ENCODE data around the gene TIGD6.

The TIGD6 gene

GRCh38 chr5:149960272-149961185 is 39.9 kb downstream of the TIGD6 start, which contains the start of gene SLC26A2:
Gene SLC26A2, plus strand, starts transcription at chr5:149960758. Its CDS starts 16,895 bp downstream, at chr5:149977653.
- peak within 1 kb of the TSS; percentile 90 for H3K27ac ChIP-seq
- ChIA-PET POLR2A (ENCODE audit: low non-redundant PET) (interaction anchor here (0.6 to 0.8 kb wide), 7 partner anchors 21 to 131 kb away, joined by 3 to 4 read pairs (median 3); no protein-coding TSS in a partner anchor), CTCF (interaction anchor here (0.7 to 5.4 kb wide), 10 partner anchors 13 to 184 kb away, joined by 3 to 55 read pairs (median 10); no protein-coding TSS in a partner anchor)
- peak; percentile 99 for DNase-seq (ENCODE audit: low spot score)
- no peak for TF ChIP-seq CTCF (conservative IDR thresholded peaks at IDR 0.05; ENCODE audit: low read depth)

GRCh38 chr5:149959406-149960236 is 40.8 kb downstream of the TIGD6 start:
- peak overlapping the region; percentile 90 for H3K27ac ChIP-seq
- POLR2A ChIA-PET (ENCODE audit: low non-redundant PET): interaction anchor here (0.8 kb wide), 2 partner anchors 20 to 24 kb away, joined by 3 read pairs; no protein-coding TSS in a partner anchor
- TF ChIP-seq CTCF (conservative IDR thresholded peaks at IDR 0.05; ENCODE audit: low read depth): peak; percentile 68
- DNase-seq (ENCODE audit: low spot score): peak; percentile 59
- CTCF ChIA-PET: interaction anchor here (0.5 to 5.4 kb wide), 18 partner anchors 12 to 528 kb away, joined by 3 to 55 read pairs (median 4); no protein-coding TSS in a partner anchor

GRCh38 chr5:149957855-149958254 is 42.6 kb downstream of the TIGD6 start:
- ChIA-PET POLR2A (ENCODE audit: low non-redundant PET) (no interaction called here), CTCF (interaction anchor here (0.6 to 3.3 kb wide), 3 partner anchors 10 to 124 kb away, joined by 5 to 16 read pairs (median 14); no protein-coding TSS in a partner anchor)
- no peak for TF ChIP-seq CTCF (conservative IDR thresholded peaks at IDR 0.05; ENCODE audit: low read depth)
- DNase-seq (ENCODE audit: low spot score): no peak
- peak overlapping the region; percentile 14; the same call in 1 of the 2 replicates for H3K27ac ChIP-seq

- no peak for TF ChIP-seq CTCF (conservative IDR thresholded peaks at IDR 0.05; ENCODE audit: low read depth)
- no peak for DNase-seq (ENCODE audit: low spot score)
- CTCF ChIA-PET: no interaction called here
- no peak overlapping the region for H3K27ac ChIP-seq
- POLR2A ChIA-PET (ENCODE audit: low non-redundant PET): no interaction called here
These were observed 43.8 kb downstream of the TIGD6 start for GRCh38 chr5:149956685-149957084.

GRCh38 chr5:149954798-149955197 is 45.7 kb downstream of the TIGD6 start:
- ChIA-PET CTCF (no interaction called here), POLR2A (ENCODE audit: low non-redundant PET) (no interaction called here)
- no peak overlapping the region for H3K27ac ChIP-seq
- DNase-seq (ENCODE audit: low spot score): no peak
- TF ChIP-seq CTCF (conservative IDR thresholded peaks at IDR 0.05; ENCODE audit: low read depth): no peak

Measured in RWPE1 (cell line).